ENCODE results near the gene PDE9A. TPM values are rescaled to one million over a fixed set of nuclear protein-coding genes. Genes with fewer than 3 reads are reported as not detected.

PDE9A gene
- total and polyA plus RNA-seq, 2 donors (not counting 1 experiment from before 2014, with no cell fraction given), result 0.34 to 5.8 TPM

- Histone ChIP-seq H3K36me3 (replicated peaks in 1 of 2; ENCODE audit: control extremely low read depth in 1 of 2, control insufficient read depth in 1 of 2, extremely low read depth in 1 of 2, insufficient read depth in 2 of 2, low read length in 1 of 2) (no peaks in the 10 kb centered on the region), H3K27ac (ENCODE audit: low read length in 2 of 2) (no peak overlapping the region), H3K4me3 (ENCODE audit: control extremely low read depth in 1 of 5, extremely low read depth in 1 of 5, insufficient read depth in 1 of 5, low read depth in 2 of 5, low read length in 4 of 5) (no peak overlapping the region), H3K27me3 (replicated peaks in 1 of 4; ENCODE audit: control extremely low read depth in 1 of 4, control insufficient read depth in 3 of 4, insufficient read depth in 4 of 4, low read length in 3 of 4) (peaks cover 0 to 17% (median 7%) of the 10 kb centered on the region in 4 experiments), H3K4me1 (ENCODE audit: control insufficient read depth in 2 of 2, insufficient read depth in 2 of 2, low read length in 2 of 2) (peaks cover 11% of the 10 kb centered on the region in 2 donors), H3K9ac (ENCODE audit: low read length) (no peak overlapping the region), H3K79me2 (ENCODE audit: control insufficient read depth, insufficient read depth, low read length) (no peaks in the 10 kb centered on the region), H4K20me1 (ENCODE audit: control insufficient read depth, insufficient read depth, low read length, poor library complexity, severe bottlenecking) (no peaks in the 10 kb centered on the region), H3K4me2 (replicated peaks; ENCODE audit: low read depth, low read length, poor library complexity, severe bottlenecking) (no peak overlapping the region), H2AFZ (ENCODE audit: insufficient read depth, low read depth, low read length, poor library complexity, severe bottlenecking) (no peak overlapping the region), H3K9me3 (ENCODE audit: control extremely low read depth in 1 of 3, control insufficient read depth in 2 of 3, insufficient read depth in 1 of 3, low read length in 2 of 3) (no peaks in the 10 kb centered on the region)
- Mint-ChIP-seq H3K4me1 (peaks cover 4% of the 10 kb centered on the region), H3K27me3 (peaks cover 27% of the 10 kb centered on the region), H3K27ac (no peak overlapping the region), H3K4me3 (no peak overlapping the region), H3K9me3 (ENCODE audit: insufficient read depth) (no peaks in the 10 kb centered on the region)
- no peak for ATAC-seq (ENCODE audit: low read depth)
- intact Hi-C loops (cut with micrococcal nuclease), result no loop called here
- TF ChIP-seq CTCF (IDR thresholded peaks at IDR 0.05), result no peak
- TF ChIP-seq EZH2 (IDR thresholded peaks at IDR 0.05; ENCODE audit: borderline replicate concordance, insufficient read depth, low read depth, low read length, poor library complexity, severe bottlenecking), result no peak
- 94% methylated on average over 7 of the region's 7 CpGs for WGBS (ENCODE audit: insufficient coverage)
- CTCF ChIA-PET, result no interaction called here
- DNase-seq, result no peak
- POLR2A ChIA-PET, result no interaction called here
Measured at GRCh38 chr21:42680058-42680330, 26.6 kb downstream of the PDE9A start.

- H3K79me2 ChIP-seq (ENCODE audit: control insufficient read depth, insufficient read depth, low read length), result no peaks in the 10 kb centered on the region
- H3K4me1 ChIP-seq (ENCODE audit: control insufficient read depth in 2 of 2, insufficient read depth in 2 of 2, low read length in 2 of 2), result peaks cover 11% of the 10 kb centered on the region in 2 donors
- no peaks in the 10 kb centered on the region for H4K20me1 ChIP-seq (ENCODE audit: control insufficient read depth, insufficient read depth, low read length, poor library complexity, severe bottlenecking)
- Mint-ChIP-seq H3K27ac (no peak overlapping the region), H3K4me1 (peaks cover 4% of the 10 kb centered on the region), H3K27me3 (peaks cover 24% of the 10 kb centered on the region), H3K4me3 (no peak overlapping the region), H3K9me3 (ENCODE audit: insufficient read depth) (no peaks in the 10 kb centered on the region)
- no peaks in the 10 kb centered on the region for H3K36me3 ChIP-seq (replicated peaks in 1 of 2; ENCODE audit: control extremely low read depth in 1 of 2, control insufficient read depth in 1 of 2, extremely low read depth in 1 of 2, insufficient read depth in 2 of 2, low read length in 1 of 2)
- POLR2A ChIA-PET, result no interaction called here
- WGBS (ENCODE audit: insufficient coverage), result 92% methylated on average over 11 of the region's 11 CpGs
- DNase-seq, result no peak
- TF ChIP-seq EZH2 (IDR thresholded peaks at IDR 0.05; ENCODE audit: borderline replicate concordance, insufficient read depth, low read depth, low read length, poor library complexity, severe bottlenecking) (no peak), CTCF (IDR thresholded peaks at IDR 0.05) (no peak)
- no peak overlapping the region for H2AFZ ChIP-seq (ENCODE audit: insufficient read depth, low read depth, low read length, poor library complexity, severe bottlenecking)
- CTCF ChIA-PET, result no interaction called here
- H3K4me3 ChIP-seq (ENCODE audit: control extremely low read depth in 1 of 5, extremely low read depth in 1 of 5, insufficient read depth in 1 of 5, low read depth in 2 of 5, low read length in 4 of 5), result no peak overlapping the region
- peaks cover 0 to 17% (median 7%) of the 10 kb centered on the region in 4 experiments for H3K27me3 ChIP-seq (replicated peaks in 1 of 4; ENCODE audit: control extremely low read depth in 1 of 4, control insufficient read depth in 3 of 4, insufficient read depth in 4 of 4, low read length in 3 of 4)
- no peak overlapping the region for H3K9ac ChIP-seq (ENCODE audit: low read length)
- ATAC-seq (ENCODE audit: low read depth), result no peak
- H3K4me2 ChIP-seq (replicated peaks; ENCODE audit: low read depth, low read length, poor library complexity, severe bottlenecking), result no peak overlapping the region
- intact Hi-C loops (cut with micrococcal nuclease), result no loop called here
- no peak overlapping the region for H3K27ac ChIP-seq (ENCODE audit: low read length in 2 of 2)
- H3K9me3 ChIP-seq (ENCODE audit: control extremely low read depth in 1 of 3, control insufficient read depth in 2 of 3, insufficient read depth in 1 of 3, low read length in 2 of 3), result no peaks in the 10 kb centered on the region
Measured at GRCh38 chr21:42680429-42680828, 27.0 kb downstream of the PDE9A start.
